Caco-2 (cell line): ENCODE data around the gene HTR3B. TPM values are rescaled to one million over a fixed set of nuclear protein-coding genes. Genes with fewer than 3 reads are reported as not detected.
A peak's percentile ranks its signal among the peaks of the same experiment; 100 is the strongest.

Source experiments
- BruUV-seq: library from RNA; stranded (reverse); fragments of 400-500 nt; replicated peaks from 2 replicates; lab custom pipeline; 2021; lab: Mats Ljungman, UMichigan
- CTCF ChIA-PET: fragments of 300-600 bp; sonication (Branson Sonifier 250); formaldehyde crosslinking; loops from one replicate; lab custom pipeline; 2022; ENCODE audit warnings: antibody characterized with exemption; lab: Charles Lee
- POLR2A ChIA-PET: fragments of 300-600 bp; sonication (Branson Sonifier 250); formaldehyde crosslinking; loops from one replicate; lab custom pipeline; 2022; ENCODE audit warnings: antibody characterized with exemption; lab: Charles Lee
- DNase-seq, 2 experiments: peaks; one replicate each; pipeline versions ENCODE4 v3.0.0 to v3.0.0-alpha.2; 2020 to 2022
- H3K27me3 ChIP-seq: replicated peaks from 2 replicates; pipeline ENCODE4 v1.6.0; 2011; ENCODE audit warnings: low read length; ENCODE audit not compliant: control insufficient read depth, insufficient read depth
- H3K36me3 ChIP-seq: 2 replicates; pipeline ENCODE4 v1.5.1; 2011; ENCODE audit warnings: low read length; ENCODE audit not compliant: control insufficient read depth, insufficient read depth
- H3K4me1 ChIP-seq: fragments of 250-450 bp; sonication (Bioruptor Pico); 2 replicates; pipeline ENCODE4 v1.5.1; 2020; ENCODE audit warnings: mild to moderate bottlenecking
- H3K4me3 ChIP-seq: 2 replicates; pipeline ENCODE4 v1.5.1; 2011; ENCODE audit warnings: low read depth, mild to moderate bottlenecking, control low read depth, low read length
- H3K9me3 ChIP-seq: fragments of 250-450 bp; sonication (Bioruptor Pico); 2 replicates; pipeline ENCODE4 v1.5.1; 2020; ENCODE audit warnings: mild to moderate bottlenecking, moderate library complexity
- H3K27ac Mint-ChIP-seq: one replicate; pipeline ENCODE4 v1.8.0; 2022; ENCODE audit warnings: mixed read lengths; ENCODE audit not compliant: unreplicated experiment
- H3K27me3 Mint-ChIP-seq: one replicate; pipeline ENCODE4 v1.8.0; 2022; ENCODE audit warnings: mixed read lengths; ENCODE audit not compliant: insufficient read depth, unreplicated experiment
- H3K36me3 Mint-ChIP-seq: one replicate; pipeline ENCODE4 v1.8.0; 2022; ENCODE audit warnings: mild to moderate bottlenecking, mixed read lengths; ENCODE audit not compliant: insufficient read depth, unreplicated experiment
- H3K4me1 Mint-ChIP-seq: one replicate; pipeline ENCODE4 v1.8.0; 2022; ENCODE audit warnings: low read depth, mixed read lengths; ENCODE audit not compliant: unreplicated experiment
- H3K4me3 Mint-ChIP-seq: one replicate; pipeline ENCODE4 v1.8.0; 2022; ENCODE audit warnings: mild to moderate bottlenecking, moderate library complexity, mixed read lengths; ENCODE audit not compliant: unreplicated experiment
- H3K9me3 Mint-ChIP-seq: one replicate; pipeline ENCODE4 v1.8.0; 2022; ENCODE audit warnings: mixed read lengths; ENCODE audit not compliant: unreplicated experiment
- CTCF ChIP-seq, 2 experiments: fragments of 200-600 bp in 1 of 2; IDR thresholded peaks; 1 replicate in 1 of 2; 2 replicates in 1 of 2; pipeline versions ENCODE4 v1.5.1 to v1.8.0; 2011 to 2022; ENCODE audit warnings: antibody characterized with exemption in 1 of 2, control low read depth in 1 of 2, inconsistent platforms in 1 of 2, low read depth in 1 of 2, low read length in 1 of 2, mild to moderate bottlenecking in 1 of 2, moderate library complexity in 1 of 2; ENCODE audit not compliant: insufficient read depth in 1 of 2, severe bottlenecking in 1 of 2, unreplicated experiment in 1 of 2
- intact Hi-C: fragments of 100-400 bp; cut with micrococcal nuclease; formaldehyde crosslinking; loops from one replicate; pipeline ENCODE4 v1.10.0; 2022; ENCODE audit not compliant: unreplicated experiment
- total RNA-seq: library from RNA; stranded (reverse); gene quantifications from 2 replicates; pipeline ENCODE4 v1.2.3, GENCODE V29; 2022

HTR3B gene
- total RNA-seq, 1 experiment from 2014 or later: not detected

GRCh38 chr11:113880971-113881370 is 23.6 kb upstream of the HTR3B start:
- intact Hi-C loops: no loop called here
- no peak overlapping the region for H3K4me3 Mint-ChIP-seq
- no peak for DNase-seq
- H3K27me3 ChIP-seq: no peaks in the 10 kb centered on the region
- H3K4me1 Mint-ChIP-seq: peaks cover 31% of the 10 kb centered on the region
- H3K36me3 Mint-ChIP-seq: peaks cover 22% of the 10 kb centered on the region
- H3K36me3 ChIP-seq: no peaks in the 10 kb centered on the region
- POLR2A ChIA-PET: no interaction called here
- no peaks in the 10 kb centered on the region for H3K9me3 ChIP-seq
- no peaks in the 10 kb centered on the region for H3K27me3 Mint-ChIP-seq
- peaks cover 10% of the 10 kb centered on the region for H3K9me3 Mint-ChIP-seq
- CTCF ChIA-PET: no interaction called here
- no TSS peak for BruUV-seq
- no peak overlapping the region for H3K27ac Mint-ChIP-seq
- no peak overlapping the region for H3K4me3 ChIP-seq
- no peak for TF ChIP-seq CTCF (IDR thresholded peaks at IDR 0.05; ENCODE audit: insufficient read depth in 1 of 2, low read depth in 1 of 2, low read length in 1 of 2, severe bottlenecking in 1 of 2, unreplicated experiment in 1 of 2)
- peaks cover 29% of the 10 kb centered on the region for H3K4me1 ChIP-seq

GRCh38 chr11:113881856-113882255 is 22.7 kb upstream of the HTR3B start:
- H3K36me3 Mint-ChIP-seq: peaks cover 19% of the 10 kb centered on the region
- Histone ChIP-seq H3K4me1 (peaks cover 28% of the 10 kb centered on the region), H3K4me3 (no peak overlapping the region), H3K9me3 (no peaks in the 10 kb centered on the region), H3K27me3 (no peaks in the 10 kb centered on the region), H3K36me3 (no peaks in the 10 kb centered on the region)
- BruUV-seq: no TSS peak
- ChIA-PET POLR2A (no interaction called here), CTCF (interaction anchor here (0.8 to 1.1 kb wide), 3 partner anchors 14 to 109 kb away, joined by 3 to 8 read pairs (median 5); no protein-coding TSS in a partner anchor)
- H3K4me3 Mint-ChIP-seq: no peak overlapping the region
- DNase-seq: peak in 1 of 2 experiments; percentile 55
- H3K27ac Mint-ChIP-seq: peak overlapping the region; percentile 54
- TF ChIP-seq CTCF (IDR thresholded peaks at IDR 0.05; ENCODE audit: insufficient read depth in 1 of 2, low read depth in 1 of 2, low read length in 1 of 2, severe bottlenecking in 1 of 2, unreplicated experiment in 1 of 2): no peak
- peaks cover 10% of the 10 kb centered on the region for H3K9me3 Mint-ChIP-seq
- intact Hi-C loops: no loop called here
- peaks cover 30% of the 10 kb centered on the region for H3K4me1 Mint-ChIP-seq
- H3K27me3 Mint-ChIP-seq: no peaks in the 10 kb centered on the region

GRCh38 chr11:113884361-113884836 is 20.2 kb upstream of the HTR3B start:
- Histone ChIP-seq H3K4me1 (peaks cover 28% of the 10 kb centered on the region), H3K9me3 (no peaks in the 10 kb centered on the region), H3K4me3 (no peak overlapping the region), H3K36me3 (no peaks in the 10 kb centered on the region), H3K27me3 (no peaks in the 10 kb centered on the region)
- Mint-ChIP-seq H3K9me3 (no peaks in the 10 kb centered on the region), H3K27me3 (no peaks in the 10 kb centered on the region), H3K36me3 (peaks cover 13% of the 10 kb centered on the region), H3K27ac (peak overlapping the region; percentile 87), H3K4me1 (peaks cover 22% of the 10 kb centered on the region), H3K4me3 (peak overlapping the region; percentile 11)
- TF ChIP-seq CTCF (IDR thresholded peaks at IDR 0.05; ENCODE audit: insufficient read depth in 1 of 2, low read depth in 1 of 2, low read length in 1 of 2, severe bottlenecking in 1 of 2, unreplicated experiment in 1 of 2): peak in 1 of 2 experiments; percentile 22
- DNase-seq: peak; percentile 75 to 85
- ChIA-PET POLR2A (no interaction called here), CTCF (interaction anchor here (0.6 to 0.8 kb wide), 6 partner anchors 11 to 377 kb away, joined by 3 to 6 read pairs (median 4); partner anchors contain the start of gene ZW10)
- no TSS peak for BruUV-seq
- intact Hi-C loops: loop anchor here (1.0 kb wide), 1 partner anchor 9 kb away; the partner anchor contains the start of gene USP28
